ENCODE data around the gene SORCS3. TPM values are rescaled to one million over a fixed set of nuclear protein-coding genes. Genes with fewer than 3 reads are reported as not detected.

Gene SORCS3
- total RNA-seq, 2 donors from 2014 or later: not detected

GRCh38 chr10:105280895-105281294 lies 639.8 kb downstream of the SORCS3 start:
- Histone ChIP-seq H3K36me3 (replicated peaks in 1 of 2; ENCODE audit: insufficient read depth in 1 of 2, low read depth in 2 of 2) (no peaks in the 10 kb centered on the region), H3K27me3 (no peaks in the 10 kb centered on the region), H3K4me3 (no peak overlapping the region), H3K9me3 (no peaks in the 10 kb centered on the region), H3K27ac (no peak overlapping the region), H3K4me1 (no peaks in the 10 kb centered on the region)
- 65 to 76% methylated on average over 1 of the region's 1 CpG for WGBS, 2 donors
- intact Hi-C loops (cut with DNase I): no loop called here
- DNase-seq (no peak), ATAC-seq (no peak)
- TF ChIP-seq CTCF (IDR thresholded peaks at IDR 0.05) (no peak), POLR2A (IDR thresholded peaks at IDR 0.05) (no peak)

- no peaks in the 10 kb centered on the region for H3K36me3 ChIP-seq (replicated peaks in 1 of 2; ENCODE audit: insufficient read depth in 1 of 2, low read depth in 2 of 2)
- no peaks in the 10 kb centered on the region for H3K27me3 ChIP-seq
- intact Hi-C loops (cut with DNase I): no loop called here
- DNase-seq (no peak), ATAC-seq (no peak)
- no peaks in the 10 kb centered on the region for H3K9me3 ChIP-seq
- H3K27ac ChIP-seq: no peak overlapping the region
- H3K4me1 ChIP-seq: no peaks in the 10 kb centered on the region
- H3K4me3 ChIP-seq: no peak overlapping the region
- TF ChIP-seq POLR2A (IDR thresholded peaks at IDR 0.05) (no peak), CTCF (IDR thresholded peaks at IDR 0.05) (no peak)
- WGBS, 2 donors: 24 to 38% methylated on average over 1 of the region's 1 CpG
Observed at GRCh38 chr10:105284476-105285215, 643.6 kb downstream of the SORCS3 start.

GRCh38 chr10:105288026-105288425 lies 646.9 kb downstream of the SORCS3 start:
- intact Hi-C loops (cut with DNase I): no loop called here
- Histone ChIP-seq H3K4me3 (no peak overlapping the region), H3K4me1 (no peaks in the 10 kb centered on the region), H3K36me3 (replicated peaks in 1 of 2; ENCODE audit: insufficient read depth in 1 of 2, low read depth in 2 of 2) (no peaks in the 10 kb centered on the region), H3K27ac (no peak overlapping the region), H3K27me3 (no peaks in the 10 kb centered on the region), H3K9me3 (no peaks in the 10 kb centered on the region)
- ATAC-seq: no peak
- TF ChIP-seq CTCF (IDR thresholded peaks at IDR 0.05): no peak
- TF ChIP-seq POLR2A (IDR thresholded peaks at IDR 0.05): no peak
- WGBS, 2 donors: 65 to 71% methylated on average over 2 of the region's 2 CpGs
- DNase-seq: no peak

- no peak for ATAC-seq
Observed at GRCh38 chr10:105288613-105289012, 647.5 kb downstream of the SORCS3 start.

GRCh38 chr10:105291571-105291970 lies 650.5 kb downstream of the SORCS3 start:
- DNase-seq (peak in 1 of 4 donors; percentile 14), ATAC-seq (no peak)
- Histone ChIP-seq H3K27me3 (no peaks in the 10 kb centered on the region), H3K9me3 (no peaks in the 10 kb centered on the region), H3K4me1 (no peaks in the 10 kb centered on the region), H3K27ac (no peak overlapping the region), H3K4me3 (no peak overlapping the region), H3K36me3 (replicated peaks in 1 of 2; ENCODE audit: insufficient read depth in 1 of 2, low read depth in 2 of 2) (no peaks in the 10 kb centered on the region)
- no peak for TF ChIP-seq CTCF (IDR thresholded peaks at IDR 0.05)
- no peak for TF ChIP-seq POLR2A (IDR thresholded peaks at IDR 0.05)
- 31 to 40% methylated on average over 4 of the region's 4 CpGs for WGBS, 2 donors
- intact Hi-C loops (cut with DNase I): no loop called here

More at GRCh38 chr10:105288613-105289012, 647.5 kb downstream of the SORCS3 start:
- intact Hi-C loops (cut with DNase I): no loop called here
- H3K9me3 ChIP-seq: no peaks in the 10 kb centered on the region
- no peak overlapping the region for H3K27ac ChIP-seq
- no peak overlapping the region for H3K4me3 ChIP-seq
- TF ChIP-seq POLR2A (IDR thresholded peaks at IDR 0.05): no peak
- no peaks in the 10 kb centered on the region for H3K4me1 ChIP-seq
- no peak for DNase-seq
- no peaks in the 10 kb centered on the region for H3K27me3 ChIP-seq
- H3K36me3 ChIP-seq (replicated peaks in 1 of 2; ENCODE audit: insufficient read depth in 1 of 2, low read depth in 2 of 2): no peaks in the 10 kb centered on the region

Data from body of pancreas (tissue), 4 donors.